RKO (cell line): ENCODE results near the gene ZPR1.

Source experiments
- DNase-seq: peaks from one replicate; pipeline ENCODE4 v3.0.0-alpha.2; 2016; ENCODE audit warnings: low spot score

ZPR1 gene

GRCh38 chr11:116750070-116750718 lies 37.6 kb downstream of the ZPR1 start:
- DNase-seq, result no peak

- DNase-seq, result no peak
Measured at GRCh38 chr11:116742104-116742503, 45.7 kb downstream of the ZPR1 start.

GRCh38 chr11:116740741-116741140 lies 47.1 kb downstream of the ZPR1 start:
- no peak for DNase-seq

- no peak for DNase-seq
Measured at GRCh38 chr11:116738975-116739374, 48.8 kb downstream of the ZPR1 start.

GRCh38 chr11:116736763-116737162 lies 51.1 kb downstream of the ZPR1 start:
- no peak for DNase-seq

GRCh38 chr11:116733969-116734508 lies 53.8 kb downstream of the ZPR1 start:
- no peak for DNase-seq

- DNase-seq, result no peak
Measured at GRCh38 chr11:116733043-116733755, 54.6 kb downstream of the ZPR1 start.

GRCh38 chr11:116732271-116733042 lies 55.4 kb downstream of the ZPR1 start:
- peak; percentile 67 for DNase-seq

GRCh38 chr11:116731821-116732220 lies 56.0 kb downstream of the ZPR1 start:
- no peak for DNase-seq

GRCh38 chr11:116731097-116731761 lies 56.6 kb downstream of the ZPR1 start:
- DNase-seq, result no peak

- no peak for DNase-seq
Measured at GRCh38 chr11:116730601-116731000, 57.2 kb downstream of the ZPR1 start.

GRCh38 chr11:116730241-116730561 lies 57.6 kb downstream of the ZPR1 start:
- DNase-seq, result no peak

- no peak for DNase-seq
Measured at GRCh38 chr11:116729501-116730240, 58.2 kb downstream of the ZPR1 start.

GRCh38 chr11:116727990-116728389 lies 59.8 kb downstream of the ZPR1 start:
- no peak for DNase-seq

- DNase-seq, result no peak
Measured at GRCh38 chr11:116725434-116726221, 62.2 kb downstream of the ZPR1 start.

GRCh38 chr11:116724813-116725212 lies 63.0 kb downstream of the ZPR1 start:
- no peak for DNase-seq
